22Rv1 (cell line): ENCODE measurements around the gene BCAP31.
"Not testable (repeated sequence)": the region's sequence is repeated elsewhere in the genome, so short reads cannot be mapped to it uniquely, and the experiment has no call there.

ENCODE experiments used
- H3K27ac ChIP-seq: fragments of 450-650 bp; 2 replicates; pipeline ENCODE4 v1.5.1; 2017
- CTCF ChIP-seq: fragments of 450-650 bp; IDR thresholded peaks from 2 replicates; pipeline ENCODE4 v1.5.1; 2017; ENCODE audit warnings: mild to moderate bottlenecking
- ZFX ChIP-seq: fragments of 450-650 bp; IDR thresholded peaks from 2 replicates; pipeline ENCODE4 v1.6.1; 2017; ENCODE audit warnings: antibody characterized with exemption, borderline replicate concordance

Gene BCAP31

GRCh38 chrX:153755136-153755535 is 30.9 kb upstream of the BCAP31 start:
- TF ChIP-seq CTCF (no peak), ZFX (no peak)
- H3K27ac ChIP-seq = no peak overlapping the region

- TF ChIP-seq CTCF (no peak), ZFX (no peak)
Measured at GRCh38 chrX:153750127-153750774, 26.1 kb upstream of the BCAP31 start.

GRCh38 chrX:153749017-153749416 is 24.8 kb upstream of the BCAP31 start:
- not testable (repeated sequence) for H3K27ac ChIP-seq

More at GRCh38 chrX:153750127-153750774, 26.1 kb upstream of the BCAP31 start:
- no peak overlapping the region for H3K27ac ChIP-seq

GRCh38 chrX:153746991-153747390 is 22.8 kb upstream of the BCAP31 start:
- H3K27ac ChIP-seq = not testable (repeated sequence)

GRCh38 chrX:153746359-153746758 is 22.2 kb upstream of the BCAP31 start:
- no peak for TF ChIP-seq ZFX
- no peak for TF ChIP-seq CTCF

GRCh38 chrX:153745067-153745433 is 20.9 kb upstream of the BCAP31 start:
- not testable (repeated sequence) for H3K27ac ChIP-seq

More at GRCh38 chrX:153746359-153746758, 22.2 kb upstream of the BCAP31 start:
- no peak overlapping the region for H3K27ac ChIP-seq

GRCh38 chrX:153744210-153745066 is 20.3 kb upstream of the BCAP31 start:
- H3K27ac ChIP-seq = peak overlapping the region; percentile 55
- TF ChIP-seq ZFX = no peak

GRCh38 chrX:153743468-153744209 is 19.5 kb upstream of the BCAP31 start:
- peak overlapping the region; percentile 55 for H3K27ac ChIP-seq
- TF ChIP-seq CTCF = peak; percentile 37

- not testable (repeated sequence) for H3K27ac ChIP-seq
Measured at GRCh38 chrX:153742796-153743467, 18.7 kb upstream of the BCAP31 start.

GRCh38 chrX:153742111-153742510 is 17.9 kb upstream of the BCAP31 start:
- not testable (repeated sequence) for H3K27ac ChIP-seq
